ENCODE measurements around the gene FGD6. TPM values are rescaled to one million over a fixed set of nuclear protein-coding genes. Genes with fewer than 3 reads are reported as not detected.

The FGD6 gene
- total and polyA plus RNA-seq, 2 donors (not counting 1 experiment from before 2014, with no cell fraction given): 3.3 to 4.7 TPM

GRCh38 chr12:95187865-95188415 lies 29.3 kb downstream of the FGD6 start:
- TF ChIP-seq EZH2 (IDR thresholded peaks at IDR 0.05; ENCODE audit: low read length, missing control alignments) (no peak), CTCF (conservative IDR thresholded peaks at IDR 0.05 in 1 of 2, IDR thresholded peaks at IDR 0.05 in 1 of 2; ENCODE audit: low read depth in 1 of 2, low read length in 2 of 2) (no peak)
- Histone ChIP-seq H3K27ac (ENCODE audit: insufficient read depth, low read length) (no peak overlapping the region), H3K4me2 (ENCODE audit: extremely low read depth, insufficient read depth, low read length) (no peak overlapping the region), H4K20me1 (ENCODE audit: control insufficient read depth, extremely low read depth, insufficient read depth, low read length) (no peaks in the 10 kb centered on the region), H2AFZ (ENCODE audit: low read length) (no peak overlapping the region), H3K79me2 (ENCODE audit: control insufficient read depth, insufficient read depth, low read length) (no peaks in the 10 kb centered on the region), H3K27me3 (ENCODE audit: control insufficient read depth, insufficient read depth, low read length) (no peaks in the 10 kb centered on the region), H3K36me3 (ENCODE audit: control insufficient read depth, insufficient read depth, low read length) (no peaks in the 10 kb centered on the region), H3K9ac (ENCODE audit: insufficient read depth, low read length) (no peak overlapping the region), H3K4me1 (ENCODE audit: control insufficient read depth, extremely low read depth, insufficient read depth, low read length) (no peaks in the 10 kb centered on the region), H3K9me3 (ENCODE audit: control insufficient read depth, insufficient read depth, low read depth, low read length) (no peaks in the 10 kb centered on the region), H3K4me3 (replicated peaks in 1 of 4; ENCODE audit: control extremely low read depth in 1 of 4, insufficient read depth in 1 of 4, low read depth in 3 of 4, low read length in 4 of 4) (no peak overlapping the region)
- DNase-seq (ENCODE audit: low read depth in 2 of 2): no peak

GRCh38 chr12:95185854-95186253 lies 31.4 kb downstream of the FGD6 start:
- no peaks in the 10 kb centered on the region for H3K79me2 ChIP-seq (ENCODE audit: control insufficient read depth, insufficient read depth, low read length)
- no peaks in the 10 kb centered on the region for H3K27me3 ChIP-seq (ENCODE audit: control insufficient read depth, insufficient read depth, low read length)
- TF ChIP-seq CTCF (conservative IDR thresholded peaks at IDR 0.05 in 1 of 2, IDR thresholded peaks at IDR 0.05 in 1 of 2; ENCODE audit: low read depth in 1 of 2, low read length in 2 of 2) (no peak), EZH2 (IDR thresholded peaks at IDR 0.05; ENCODE audit: low read length, missing control alignments) (no peak)

GRCh38 chr12:95185072-95185471 lies 32.2 kb downstream of the FGD6 start:
- Histone ChIP-seq H3K27ac (ENCODE audit: insufficient read depth, low read length) (no peak overlapping the region), H3K4me3 (replicated peaks in 1 of 4; ENCODE audit: control extremely low read depth in 1 of 4, insufficient read depth in 1 of 4, low read depth in 3 of 4, low read length in 4 of 4) (no peak overlapping the region), H4K20me1 (ENCODE audit: control insufficient read depth, extremely low read depth, insufficient read depth, low read length) (no peaks in the 10 kb centered on the region), H3K9ac (ENCODE audit: insufficient read depth, low read length) (no peak overlapping the region), H2AFZ (ENCODE audit: low read length) (no peak overlapping the region), H3K9me3 (ENCODE audit: control insufficient read depth, insufficient read depth, low read depth, low read length) (no peaks in the 10 kb centered on the region), H3K27me3 (ENCODE audit: control insufficient read depth, insufficient read depth, low read length) (no peaks in the 10 kb centered on the region), H3K79me2 (ENCODE audit: control insufficient read depth, insufficient read depth, low read length) (no peaks in the 10 kb centered on the region), H3K4me1 (ENCODE audit: control insufficient read depth, extremely low read depth, insufficient read depth, low read length) (no peaks in the 10 kb centered on the region), H3K4me2 (ENCODE audit: extremely low read depth, insufficient read depth, low read length) (no peak overlapping the region), H3K36me3 (ENCODE audit: control insufficient read depth, insufficient read depth, low read length) (no peaks in the 10 kb centered on the region)
- TF ChIP-seq EZH2 (IDR thresholded peaks at IDR 0.05; ENCODE audit: low read length, missing control alignments) (no peak), CTCF (conservative IDR thresholded peaks at IDR 0.05 in 1 of 2, IDR thresholded peaks at IDR 0.05 in 1 of 2; ENCODE audit: low read depth in 1 of 2, low read length in 2 of 2) (no peak)
- DNase-seq (ENCODE audit: low read depth in 2 of 2): peak in 1 of 2 donors; percentile 74

More at GRCh38 chr12:95185854-95186253, 31.4 kb downstream of the FGD6 start:
- no peak overlapping the region for H3K4me2 ChIP-seq (ENCODE audit: extremely low read depth, insufficient read depth, low read length)
- no peak overlapping the region for H3K4me3 ChIP-seq (replicated peaks in 1 of 4; ENCODE audit: control extremely low read depth in 1 of 4, insufficient read depth in 1 of 4, low read depth in 3 of 4, low read length in 4 of 4)
- no peaks in the 10 kb centered on the region for H3K9me3 ChIP-seq (ENCODE audit: control insufficient read depth, insufficient read depth, low read depth, low read length)
- H3K9ac ChIP-seq (ENCODE audit: insufficient read depth, low read length): no peak overlapping the region
- H2AFZ ChIP-seq (ENCODE audit: low read length): no peak overlapping the region
- H4K20me1 ChIP-seq (ENCODE audit: control insufficient read depth, extremely low read depth, insufficient read depth, low read length): no peaks in the 10 kb centered on the region
- H3K4me1 ChIP-seq (ENCODE audit: control insufficient read depth, extremely low read depth, insufficient read depth, low read length): no peaks in the 10 kb centered on the region
- no peaks in the 10 kb centered on the region for H3K36me3 ChIP-seq (ENCODE audit: control insufficient read depth, insufficient read depth, low read length)
- DNase-seq (ENCODE audit: low read depth in 2 of 2): no peak
- H3K27ac ChIP-seq (ENCODE audit: insufficient read depth, low read length): no peak overlapping the region

Data from fibroblast of lung (primary cell).